Forelimb muscle (tissue), 1 donor: ENCODE results near the gene OR4N2. TPM values are rescaled to one million over a fixed set of nuclear protein-coding genes. Genes with fewer than 3 reads are reported as not detected.
"Not testable (repeated sequence)": the region's sequence is repeated elsewhere in the genome, so short reads cannot be mapped to it uniquely, and the experiment has no call there.

Source experiments
- DNase-seq: peaks from one replicate; pipeline ENCODE4 v3.0.0-alpha.2; 2013; ENCODE audit warnings: low read depth
- polyA plus RNA-seq: library from polyadenylated mRNA; unstranded; fragments of 120-200 nt; gene quantifications from one replicate; pipeline ENCODE4 v1.2.1, GENCODE V29; 2013; ENCODE audit not compliant: insufficient read length

The OR4N2 gene, protein sequence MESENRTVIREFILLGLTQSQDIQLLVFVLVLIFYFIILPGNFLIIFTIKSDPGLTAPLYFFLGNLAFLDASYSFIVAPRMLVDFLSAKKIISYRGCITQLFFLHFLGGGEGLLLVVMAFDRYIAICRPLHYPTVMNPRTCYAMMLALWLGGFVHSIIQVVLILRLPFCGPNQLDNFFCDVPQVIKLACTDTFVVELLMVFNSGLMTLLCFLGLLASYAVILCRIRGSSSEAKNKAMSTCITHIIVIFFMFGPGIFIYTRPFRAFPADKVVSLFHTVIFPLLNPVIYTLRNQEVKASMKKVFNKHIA
- not detected for polyA plus RNA-seq

DNA sequence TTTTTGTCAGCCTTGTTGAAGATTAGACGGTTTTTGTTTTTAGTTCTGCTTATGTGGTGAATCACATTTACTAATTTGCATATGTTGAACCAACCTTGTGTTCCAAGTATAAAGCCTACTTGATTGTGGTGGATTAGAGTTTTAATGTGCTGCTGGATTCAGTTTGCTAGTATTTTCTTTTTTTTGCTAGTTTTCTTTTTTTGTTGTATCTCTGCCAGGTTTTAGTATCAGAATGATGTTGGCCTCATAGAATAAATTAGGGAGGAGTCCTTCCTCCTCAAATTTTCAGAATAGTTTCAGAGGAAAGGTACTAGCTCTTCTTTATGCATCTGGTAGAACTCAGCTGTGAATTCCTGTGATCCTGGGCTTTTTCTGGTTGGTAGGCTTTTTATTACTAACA lies at the start of gene OR4N2:
TSS of gene OR4N2 (plus strand) at position 301 of the 400 bp plus-strand sequence. CDS start 23,679 bp downstream, outside the sequence.
- DNase-seq: not testable (repeated sequence)

DNA sequence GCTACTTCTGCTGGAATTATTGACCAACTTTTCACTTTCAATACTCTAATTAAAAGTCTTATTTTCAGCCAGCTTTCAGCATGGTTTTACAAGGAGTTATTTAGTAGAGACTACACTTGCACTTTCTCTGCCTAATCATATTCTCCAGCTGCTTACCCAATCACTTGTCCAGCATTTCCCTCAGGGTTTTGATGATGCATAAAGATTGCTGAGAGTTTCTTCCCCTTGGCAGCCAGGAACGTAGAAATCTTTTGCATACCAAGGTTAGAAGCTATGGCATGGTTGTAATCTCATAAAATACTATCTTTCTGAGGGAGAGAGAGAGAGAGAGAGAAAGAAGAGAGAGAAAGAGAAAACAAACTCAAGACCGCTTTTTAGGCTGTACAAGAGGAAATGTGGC lies 49.4 kb upstream of the OR4N2 start:
- DNase-seq: no peak

DNA sequence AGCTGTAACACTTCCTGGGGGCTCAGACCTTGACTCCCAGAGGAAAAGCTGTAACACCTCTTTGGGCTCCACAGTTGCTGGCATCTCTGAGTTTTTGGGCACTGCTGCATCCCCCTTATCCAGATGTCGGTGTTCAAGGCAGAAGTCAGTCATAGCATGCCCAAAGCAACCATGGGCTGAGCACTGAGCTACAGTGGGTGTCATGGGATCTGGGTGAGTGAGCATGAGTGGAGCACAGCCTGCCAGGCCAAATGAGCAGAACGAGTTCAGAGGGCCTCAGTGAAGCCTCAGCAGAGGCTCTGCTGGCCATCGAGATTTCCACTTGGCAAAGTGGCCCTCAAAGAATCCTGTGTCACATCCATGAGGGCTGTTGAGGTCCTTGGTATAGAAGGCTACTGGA lies 32.1 kb upstream of the OR4N2 start:
- not testable (repeated sequence) for DNase-seq

DNA sequence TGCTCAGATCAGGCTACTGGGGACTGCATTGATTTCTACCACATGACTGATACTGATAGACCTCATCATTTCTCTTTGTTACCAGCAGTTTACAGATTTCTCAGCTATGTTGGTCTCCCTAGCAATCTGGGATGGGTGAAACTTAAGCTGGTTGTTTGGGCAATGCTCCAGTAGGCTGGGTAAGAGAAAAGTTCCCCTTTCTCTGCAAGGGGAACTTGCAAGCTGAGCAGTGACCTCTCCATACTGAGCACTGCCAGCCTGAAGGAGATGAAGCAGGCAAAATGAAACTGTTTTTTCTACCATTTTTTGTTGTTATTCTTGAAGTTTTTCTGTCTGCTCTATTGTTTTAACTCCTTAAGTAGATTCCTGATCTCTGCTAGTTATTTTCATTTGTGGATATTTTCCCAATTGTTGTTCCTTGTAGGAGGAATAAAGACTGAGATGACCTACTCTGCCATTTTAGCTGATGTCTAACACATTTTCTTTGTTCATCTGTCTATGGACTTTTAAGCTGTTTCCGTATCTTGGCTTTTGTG lies 31.6 kb upstream of the OR4N2 start:
- DNase-seq: no peak

DNA sequence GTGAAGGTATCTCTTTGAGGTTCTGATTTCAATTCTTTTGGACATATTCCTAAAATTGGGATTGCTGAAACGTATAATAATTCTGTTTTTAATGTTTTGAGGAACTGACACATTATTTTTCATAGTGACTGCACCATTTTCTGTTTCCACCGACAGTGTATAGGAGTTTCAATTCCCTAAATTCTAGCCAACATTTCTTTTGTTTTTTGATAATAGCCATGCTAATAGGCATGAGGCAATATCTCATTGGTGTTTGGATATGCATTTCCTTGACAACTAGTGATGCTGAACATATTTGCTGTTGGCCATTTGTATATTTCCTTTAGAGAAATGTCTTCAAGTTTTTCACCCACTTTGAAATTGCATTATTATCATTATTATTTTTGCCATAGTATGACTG lies 31.1 kb upstream of the OR4N2 start:
- not testable (repeated sequence) for DNase-seq

DNA sequence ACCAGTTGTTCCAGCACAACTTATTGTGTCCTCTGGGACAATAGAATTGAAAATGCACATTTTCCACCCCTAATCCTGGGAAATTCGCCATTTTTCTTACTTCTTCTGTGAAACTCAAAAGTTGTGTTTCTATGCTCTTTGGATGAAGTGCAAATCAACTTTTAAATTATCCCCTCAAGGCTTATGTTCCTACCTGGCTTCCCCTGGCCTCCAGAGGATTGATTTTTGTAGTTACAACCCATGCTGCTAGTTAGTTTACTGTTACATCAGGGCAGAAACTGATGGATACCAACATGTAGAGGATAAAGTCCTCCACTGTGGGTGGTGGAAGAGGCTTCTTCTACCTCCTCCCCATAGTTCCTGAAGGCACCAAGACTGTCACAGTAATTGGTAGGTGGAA lies 30.4 kb upstream of the OR4N2 start, which contains the start of gene OR4M1:
TSS of gene OR4M1 (plus strand) at position 301 of the 400 bp plus-strand sequence. CDS start 6,819 bp downstream, outside the sequence.
- not testable (repeated sequence) for DNase-seq

DNA sequence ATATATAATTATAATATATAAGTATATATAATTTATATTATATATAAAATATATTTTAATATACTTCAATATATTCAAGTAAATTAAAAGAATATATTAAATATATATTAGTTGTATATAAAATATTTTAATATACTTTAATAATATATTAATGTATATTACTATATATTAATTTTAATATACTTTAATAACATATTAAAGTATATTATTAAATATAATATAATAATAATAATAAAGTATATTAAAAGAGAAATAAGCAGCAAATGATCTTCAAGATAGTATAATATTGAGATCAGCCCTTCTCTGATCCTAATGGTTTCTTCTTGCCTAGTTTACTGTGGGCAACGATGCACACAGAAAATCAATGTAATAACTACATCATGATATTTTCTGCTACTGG lies 28.0 kb upstream of the OR4N2 start:
- no peak for DNase-seq

DNA sequence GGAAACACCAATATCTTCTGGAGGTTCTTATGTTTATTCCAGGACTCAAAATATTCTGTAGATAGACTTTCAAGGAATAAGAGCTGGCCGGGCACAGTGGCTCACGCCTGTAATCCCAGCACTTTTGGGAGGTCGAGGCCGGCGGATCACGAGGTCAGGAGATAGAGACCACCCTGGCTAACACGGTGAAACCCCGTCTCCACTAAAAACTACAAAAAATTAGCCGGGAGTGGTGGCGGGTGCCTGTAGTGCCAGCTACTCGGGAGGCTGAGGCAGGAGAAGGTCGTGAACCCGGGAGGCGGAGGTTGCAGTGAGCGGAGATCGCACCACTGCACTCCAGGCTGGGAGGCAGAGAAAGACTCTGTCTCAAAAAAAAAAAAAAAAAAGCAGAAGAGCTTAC lies 17.7 kb upstream of the OR4N2 start:
- DNase-seq: not testable (repeated sequence)

DNA sequence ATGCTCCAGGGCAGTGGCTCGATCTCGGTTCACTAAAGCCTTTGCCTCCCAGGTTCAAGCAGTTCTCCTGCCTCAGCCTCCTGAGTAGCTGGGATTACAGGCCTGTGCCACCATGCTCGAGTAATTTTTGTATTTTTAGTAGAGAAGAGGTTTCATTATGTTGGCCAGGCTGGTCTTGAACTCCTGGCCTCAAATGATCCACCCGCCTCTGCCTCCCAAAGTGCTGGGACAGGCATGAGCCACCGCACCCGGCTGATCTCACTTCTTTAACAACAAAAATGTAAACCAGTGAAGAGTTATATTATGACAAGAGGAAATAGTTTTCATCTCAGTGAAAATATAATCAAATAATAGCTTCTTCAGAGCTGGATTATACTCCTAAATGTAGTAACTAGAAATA lies 16.3 kb upstream of the OR4N2 start:
- DNase-seq: not testable (repeated sequence)

DNA sequence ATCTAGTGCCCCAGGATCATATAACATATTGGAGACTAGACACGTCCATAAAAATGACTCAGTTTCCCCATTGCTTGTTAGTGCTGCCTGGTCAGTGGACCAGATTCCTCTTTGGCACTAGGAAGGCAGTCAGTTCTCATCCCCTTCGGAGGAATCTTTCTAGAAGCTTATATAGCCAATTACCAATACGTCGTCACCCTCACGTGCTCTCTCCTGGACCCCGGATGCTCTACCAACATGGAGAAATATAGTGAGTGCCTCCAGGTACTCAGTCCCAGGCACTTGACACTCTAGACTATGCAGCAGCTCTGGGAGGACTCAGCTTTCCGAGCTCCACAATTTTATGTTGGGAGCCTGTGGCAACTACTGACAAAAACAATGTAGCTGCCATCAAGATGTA lies 15.4 kb upstream of the OR4N2 start:
- not testable (repeated sequence) for DNase-seq

DNA sequence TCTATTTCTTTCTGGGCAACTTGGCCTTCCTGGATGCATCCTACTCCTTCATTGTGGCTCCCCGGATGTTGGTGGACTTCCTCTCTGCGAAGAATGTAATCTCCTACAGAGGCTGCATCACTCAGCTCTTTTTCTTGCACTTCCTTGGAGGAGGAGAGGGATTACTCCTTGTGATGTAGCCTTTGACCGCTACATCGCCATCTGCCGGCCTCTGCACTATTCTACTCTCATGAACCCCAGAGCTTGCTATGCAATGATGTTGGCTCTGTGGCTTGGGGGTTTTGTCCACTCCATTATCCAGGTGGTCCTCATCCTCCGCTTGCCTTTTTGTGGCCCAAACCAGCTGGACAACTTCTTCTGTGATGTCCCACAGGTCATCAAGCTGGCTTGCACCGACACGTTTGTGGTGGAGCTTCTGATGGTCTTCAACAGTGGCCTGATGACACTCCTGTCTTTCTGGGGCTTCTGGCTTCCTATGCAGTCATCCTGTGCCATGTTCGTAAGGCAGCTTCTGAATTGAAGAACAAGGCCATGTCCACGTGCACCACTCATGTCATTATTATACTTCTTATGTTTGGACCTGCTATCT lies 7.0 kb upstream of the OR4N2 start:
- DNase-seq: not testable (repeated sequence)

DNA sequence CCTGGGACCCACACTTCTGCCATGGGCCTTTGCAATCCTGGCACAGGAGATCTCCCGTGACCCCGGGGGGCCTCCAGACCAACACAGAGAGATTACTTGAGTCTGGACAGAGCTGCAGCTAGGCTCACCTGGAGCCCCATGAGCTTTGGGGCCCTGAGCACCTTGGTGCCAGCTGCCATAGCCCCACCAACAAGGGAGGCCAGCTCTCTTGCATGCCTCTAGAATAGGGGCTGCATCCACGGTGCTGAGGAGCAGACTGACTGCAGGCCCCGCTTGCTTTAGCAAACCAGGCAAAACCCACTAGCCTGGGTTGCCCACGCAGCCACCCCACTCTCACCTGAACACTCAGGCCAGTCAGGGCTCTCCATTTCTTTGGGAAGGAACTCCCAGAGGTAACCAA lies 3.7 kb upstream of the OR4N2 start:
- DNase-seq: no peak

DNA sequence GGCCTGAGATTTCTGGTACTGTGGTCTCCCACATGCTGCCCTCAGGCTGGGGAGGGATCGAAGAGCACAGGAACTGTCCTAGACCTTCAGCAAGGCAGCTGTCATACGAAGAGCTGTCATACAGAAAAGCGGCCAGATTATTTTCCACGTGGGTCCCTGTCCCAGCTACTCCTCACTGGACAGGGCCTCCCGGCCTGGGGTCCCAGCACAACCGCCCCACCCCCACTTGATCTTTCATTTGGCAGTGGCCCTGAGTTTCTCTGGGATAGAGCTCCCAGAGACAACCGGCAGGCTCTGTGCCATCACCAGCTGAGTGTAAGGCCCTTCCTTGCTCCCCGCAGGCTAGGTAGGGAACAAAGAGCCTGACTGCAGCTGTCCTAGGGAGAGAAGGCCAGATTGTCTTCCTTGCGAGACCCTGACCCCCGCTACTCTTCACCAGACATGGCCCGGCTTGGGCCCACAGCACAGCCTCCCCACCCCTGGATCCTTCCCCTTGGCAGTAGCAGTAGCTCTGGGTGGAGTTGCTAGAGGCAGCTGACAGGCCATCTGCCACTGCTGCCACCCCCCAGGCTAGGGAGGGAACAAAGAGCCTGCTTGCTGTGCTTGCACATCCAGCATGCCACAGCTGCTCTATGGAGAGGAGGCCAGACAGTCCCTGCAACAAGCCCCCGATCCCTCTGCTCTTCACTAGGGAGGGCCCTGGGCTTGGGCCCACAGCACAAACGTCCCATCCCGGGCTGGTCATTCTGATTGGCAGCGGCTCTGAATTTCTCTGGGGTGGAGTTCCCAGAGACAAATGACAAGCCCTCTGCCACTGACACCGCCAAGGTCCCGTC lies 3.1 kb upstream of the OR4N2 start:
- no peak for DNase-seq

DNA sequence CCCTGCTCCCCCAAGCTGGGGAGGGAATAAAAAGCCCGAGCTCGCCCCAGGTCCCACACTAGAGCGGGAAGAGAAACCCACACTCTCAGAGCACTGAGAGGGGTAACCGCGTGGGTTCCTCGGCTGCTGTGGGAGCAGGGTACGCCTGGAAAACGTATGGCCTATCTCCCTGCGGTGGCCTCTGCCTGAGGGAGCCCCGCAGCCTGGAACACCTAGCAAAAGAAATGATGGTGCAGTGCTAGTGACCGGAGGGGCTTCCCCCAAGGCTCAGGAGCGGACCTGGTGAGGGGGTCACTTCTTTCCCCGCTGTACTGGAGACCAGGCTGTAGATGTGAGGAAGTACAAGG lies 2.5 kb upstream of the OR4N2 start:
- DNase-seq: no peak

DNA sequence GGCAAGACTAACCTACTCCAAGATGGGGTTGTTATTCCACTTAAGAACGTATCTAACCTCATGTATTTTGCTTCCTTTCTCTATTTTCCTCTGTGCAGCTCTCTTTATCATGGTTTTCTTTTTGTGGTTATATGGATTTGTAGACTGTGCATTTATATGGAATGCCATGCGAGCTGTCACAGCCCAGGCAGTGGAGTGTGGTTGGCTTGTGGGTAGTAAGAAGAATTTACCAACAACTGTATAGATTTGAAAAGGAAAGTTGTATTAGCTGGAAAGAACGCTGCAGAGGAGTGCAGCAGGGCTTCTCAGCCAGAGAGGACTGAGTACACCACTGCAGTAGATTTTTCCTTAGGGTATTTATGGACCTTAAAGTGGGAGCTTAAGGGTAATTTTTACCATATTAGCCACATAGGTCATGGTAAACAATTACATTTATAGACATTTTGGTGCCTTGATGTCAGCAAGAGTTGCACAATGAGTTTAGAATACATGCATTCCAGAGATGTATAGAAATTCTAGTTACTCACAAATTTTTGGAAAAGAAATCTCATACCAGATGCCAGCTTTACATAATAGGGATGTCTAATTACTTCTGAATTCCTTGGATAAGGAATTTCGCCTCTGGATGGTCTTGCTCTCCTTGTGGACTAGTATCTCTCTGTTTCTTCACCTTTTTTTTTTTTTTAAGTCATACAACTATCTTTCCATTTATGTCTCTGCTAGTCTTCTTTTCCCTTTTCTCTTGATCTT lies 9.8 kb downstream of the OR4N2 start:
- DNase-seq: not testable (repeated sequence)

DNA sequence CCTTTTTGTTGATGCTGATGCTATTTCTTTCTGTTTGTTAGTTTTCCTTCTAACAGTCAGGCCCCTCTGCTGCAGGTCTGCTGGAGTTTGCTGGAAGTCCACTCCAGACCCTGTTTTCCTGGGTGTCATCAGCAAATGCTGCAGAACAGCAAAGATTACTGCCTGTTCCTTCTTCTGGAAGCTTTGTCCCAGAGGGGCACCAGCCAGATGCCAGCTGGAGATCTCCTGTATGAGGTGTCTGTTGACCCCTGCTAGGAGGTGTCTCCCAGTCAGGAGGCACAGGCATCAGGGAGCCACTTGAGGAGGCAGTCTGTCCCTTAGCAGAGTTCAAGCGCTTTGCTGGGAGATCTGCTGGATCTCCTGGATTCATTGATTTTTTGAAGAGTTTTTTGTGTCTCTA lies 16.3 kb downstream of the OR4N2 start:
- DNase-seq: not testable (repeated sequence)

DNA sequence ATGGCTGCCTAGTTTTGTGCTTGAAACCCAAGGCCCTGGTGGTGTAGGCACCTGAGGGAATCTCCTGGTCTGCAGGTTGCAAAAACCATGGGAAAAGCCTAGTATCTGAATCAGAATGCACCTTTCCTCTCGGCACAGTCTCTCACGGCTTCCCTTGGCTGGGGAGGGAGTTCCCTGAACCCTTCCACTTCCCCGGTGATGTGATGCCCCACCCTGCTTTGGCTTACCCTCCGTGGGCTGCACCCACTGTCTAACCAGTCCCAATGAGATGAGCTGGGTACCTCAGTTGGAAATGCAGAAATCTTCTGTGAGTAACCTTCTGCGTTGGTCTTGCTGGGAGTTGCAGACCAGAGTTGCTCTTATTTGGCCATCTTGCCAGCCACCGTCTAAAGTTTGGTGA lies 17.4 kb downstream of the OR4N2 start:
- DNase-seq: not testable (repeated sequence)

DNA sequence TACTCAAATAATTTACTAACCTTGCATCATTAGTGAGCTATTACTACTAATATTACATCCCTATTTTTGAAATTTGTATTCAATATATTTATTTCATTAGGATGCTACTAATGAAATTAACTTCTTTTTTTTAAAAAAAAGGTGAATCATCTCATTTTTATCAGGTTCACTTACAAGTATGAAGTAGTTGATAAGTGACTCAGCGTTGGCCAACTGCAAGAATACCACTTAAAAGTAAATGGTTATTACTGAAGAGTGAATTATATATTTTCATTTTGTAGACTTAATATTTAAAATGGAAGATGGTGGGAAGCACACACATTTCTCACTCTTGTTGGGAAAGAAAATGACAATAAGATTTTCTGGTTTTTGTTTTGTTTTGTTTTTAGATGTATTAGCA lies 19.6 kb downstream of the OR4N2 start:
- no peak for DNase-seq

DNA sequence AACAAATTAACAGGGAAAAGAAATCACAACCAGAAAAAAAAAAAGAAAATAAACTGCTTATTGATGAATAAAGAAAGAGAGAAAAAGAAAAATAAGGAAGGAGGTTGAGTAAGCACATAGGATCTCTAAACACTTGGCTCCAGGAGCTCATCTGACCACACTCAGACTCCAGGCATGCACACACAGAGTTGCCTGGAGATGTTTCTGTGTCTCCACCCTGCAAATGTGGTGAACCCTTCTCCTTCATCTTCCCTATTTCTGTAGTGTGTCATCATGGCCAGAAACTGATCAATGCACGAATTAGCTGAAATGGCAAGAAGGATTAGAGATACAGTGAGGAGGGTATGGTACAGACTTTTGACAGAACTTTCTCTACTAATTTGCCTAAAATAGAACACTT lies 20.2 kb downstream of the OR4N2 start:
- DNase-seq: no peak

DNA sequence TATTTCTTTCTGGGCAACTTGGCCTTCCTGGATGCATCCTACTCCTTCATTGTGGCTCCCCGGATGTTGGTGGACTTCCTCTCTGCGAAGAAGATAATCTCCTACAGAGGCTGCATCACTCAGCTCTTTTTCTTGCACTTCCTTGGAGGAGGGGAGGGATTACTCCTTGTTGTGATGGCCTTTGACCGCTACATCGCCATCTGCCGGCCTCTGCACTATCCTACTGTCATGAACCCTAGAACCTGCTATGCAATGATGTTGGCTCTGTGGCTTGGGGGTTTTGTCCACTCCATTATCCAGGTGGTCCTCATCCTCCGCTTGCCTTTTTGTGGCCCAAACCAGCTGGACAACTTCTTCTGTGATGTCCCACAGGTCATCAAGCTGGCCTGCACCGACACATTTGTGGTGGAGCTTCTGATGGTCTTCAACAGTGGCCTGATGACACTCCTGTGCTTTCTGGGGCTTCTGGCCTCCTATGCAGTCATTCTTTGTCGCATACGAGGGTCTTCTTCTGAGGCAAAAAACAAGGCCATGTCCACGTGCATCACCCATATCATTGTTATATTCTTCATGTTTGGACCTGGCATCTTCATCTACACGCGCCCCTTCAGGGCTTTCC lies 24.2 kb downstream of the OR4N2 start:
- DNase-seq: not testable (repeated sequence)

DNA sequence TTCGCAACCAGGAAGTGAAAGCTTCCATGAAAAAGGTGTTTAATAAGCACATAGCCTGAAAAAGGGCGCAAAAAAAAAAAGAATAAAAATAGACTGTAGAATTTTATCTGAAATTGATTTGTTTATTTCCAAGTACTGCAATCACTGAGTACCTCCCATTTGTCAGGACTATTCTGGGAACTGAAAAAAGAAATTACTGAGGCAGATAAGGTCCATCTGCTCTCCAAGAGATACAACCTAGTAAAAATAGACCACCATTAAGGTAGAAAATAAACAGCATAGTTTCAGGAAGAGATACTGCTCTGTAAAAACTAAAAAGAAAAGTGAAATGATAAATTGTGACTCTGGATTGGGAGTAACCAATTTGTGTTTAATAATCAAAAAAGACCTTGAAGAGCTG lies 24.7 kb downstream of the OR4N2 start:
- DNase-seq: no peak
